Nephron (organoid): ENCODE results near the gene RFTN1.

Experiments
- H3K27ac Mint-ChIP-seq, 3 experiments: 2 replicates each; pipeline ENCODE4 v1.8.0; 2020; ENCODE audit warnings: mixed read lengths in 3 of 3, mild to moderate bottlenecking in 2 of 3, moderate library complexity in 1 of 3
- H3K27me3 Mint-ChIP-seq: 2 replicates; pipeline ENCODE4 v1.8.0; 2021; ENCODE audit warnings: low read depth, mild to moderate bottlenecking, moderate library complexity, mixed read lengths
- H3K36me3 Mint-ChIP-seq: 2 replicates; pipeline ENCODE4 v1.8.0; 2020; ENCODE audit warnings: low read depth, mixed read lengths
- H3K4me1 Mint-ChIP-seq: 2 replicates; pipeline ENCODE4 v1.8.0; 2020; ENCODE audit warnings: mixed read lengths
- H3K4me3 Mint-ChIP-seq, 3 experiments: 2 replicates each; pipeline ENCODE4 v1.8.0; 2020; ENCODE audit warnings: mild to moderate bottlenecking in 3 of 3, mixed read lengths in 3 of 3, moderate library complexity in 2 of 3
- H3K9me3 Mint-ChIP-seq: 2 replicates; pipeline ENCODE4 v1.8.0; 2020; ENCODE audit warnings: mixed read lengths
- CTCF ChIP-seq, 3 experiments: fragments of 200-600 bp; sonication (generic); IDR thresholded peaks; one replicate each; pipeline ENCODE4 v1.5.0; 2021; ENCODE audit warnings: antibody characterized with exemption in 3 of 3; ENCODE audit not compliant: unreplicated experiment in 3 of 3

The RFTN1 gene

DNA sequence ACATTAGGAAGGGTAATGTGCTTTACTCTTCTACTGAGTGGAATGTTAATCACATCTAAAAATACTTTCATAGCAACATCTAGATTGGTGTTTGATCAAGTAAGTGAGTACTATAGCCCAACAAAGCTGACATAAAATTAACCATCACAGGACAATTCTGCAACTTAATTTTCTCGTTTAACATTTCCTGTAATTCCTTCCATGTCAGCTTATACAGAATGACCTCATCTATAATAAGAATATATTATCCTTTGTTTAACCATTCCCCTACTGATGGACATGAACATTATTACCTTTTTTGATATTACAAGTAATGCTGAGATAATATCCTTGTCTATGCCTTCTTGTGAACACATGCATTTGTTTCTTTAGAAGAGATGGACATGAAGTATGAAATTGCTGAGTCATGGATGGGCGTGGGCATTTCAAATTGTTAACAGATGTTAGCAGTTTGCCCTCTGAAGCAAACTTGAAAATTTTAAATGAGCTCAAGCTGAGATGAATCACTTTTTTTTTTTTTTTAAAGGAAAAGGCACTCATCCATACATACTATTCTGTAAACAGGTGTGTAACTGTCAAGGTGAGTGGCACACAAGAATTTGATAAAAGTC lies 163.4 kb downstream of the RFTN1 start:
- no peak overlapping the region for H3K4me3 Mint-ChIP-seq
- H3K27me3 Mint-ChIP-seq, result no peaks in the 10 kb centered on the region
- peaks cover 46% of the 10 kb centered on the region for H3K36me3 Mint-ChIP-seq
- H3K4me1 Mint-ChIP-seq, result peaks cover 13% of the 10 kb centered on the region
- TF ChIP-seq CTCF (IDR thresholded peaks at IDR 0.05; ENCODE audit: unreplicated experiment in 3 of 3), result no peak
- H3K27ac Mint-ChIP-seq, result peak overlapping the region in 2 of 3 experiments; percentile 36 to 60
- H3K9me3 Mint-ChIP-seq, result no peaks in the 10 kb centered on the region

DNA sequence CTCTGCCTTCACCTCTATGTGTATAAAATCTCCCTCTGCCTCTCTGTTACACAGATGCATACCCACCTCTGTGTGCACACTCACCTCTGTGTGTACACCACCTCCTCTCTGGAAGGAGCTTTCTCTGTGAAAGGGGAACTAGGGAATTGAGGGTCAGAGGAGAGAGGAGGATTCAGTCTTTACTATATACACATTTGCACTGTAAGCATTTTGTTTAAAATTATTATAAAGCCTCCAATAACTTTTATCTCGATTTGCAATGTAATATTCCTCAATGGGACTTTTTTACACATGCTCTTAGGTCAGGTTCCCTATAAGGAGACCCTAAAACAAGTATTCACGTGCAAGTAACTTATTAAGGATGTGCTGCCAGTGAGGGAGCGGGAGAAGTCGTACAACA lies 166.0 kb downstream of the RFTN1 start:
- H3K27me3 Mint-ChIP-seq, result no peaks in the 10 kb centered on the region
- peaks cover 60% of the 10 kb centered on the region for H3K36me3 Mint-ChIP-seq
- peaks cover 17% of the 10 kb centered on the region for H3K4me1 Mint-ChIP-seq
- no peak for TF ChIP-seq CTCF (IDR thresholded peaks at IDR 0.05; ENCODE audit: unreplicated experiment in 3 of 3)
- H3K9me3 Mint-ChIP-seq, result peaks cover 3% of the 10 kb centered on the region
- no peak overlapping the region for H3K4me3 Mint-ChIP-seq
- H3K27ac Mint-ChIP-seq, result no peak overlapping the region

DNA sequence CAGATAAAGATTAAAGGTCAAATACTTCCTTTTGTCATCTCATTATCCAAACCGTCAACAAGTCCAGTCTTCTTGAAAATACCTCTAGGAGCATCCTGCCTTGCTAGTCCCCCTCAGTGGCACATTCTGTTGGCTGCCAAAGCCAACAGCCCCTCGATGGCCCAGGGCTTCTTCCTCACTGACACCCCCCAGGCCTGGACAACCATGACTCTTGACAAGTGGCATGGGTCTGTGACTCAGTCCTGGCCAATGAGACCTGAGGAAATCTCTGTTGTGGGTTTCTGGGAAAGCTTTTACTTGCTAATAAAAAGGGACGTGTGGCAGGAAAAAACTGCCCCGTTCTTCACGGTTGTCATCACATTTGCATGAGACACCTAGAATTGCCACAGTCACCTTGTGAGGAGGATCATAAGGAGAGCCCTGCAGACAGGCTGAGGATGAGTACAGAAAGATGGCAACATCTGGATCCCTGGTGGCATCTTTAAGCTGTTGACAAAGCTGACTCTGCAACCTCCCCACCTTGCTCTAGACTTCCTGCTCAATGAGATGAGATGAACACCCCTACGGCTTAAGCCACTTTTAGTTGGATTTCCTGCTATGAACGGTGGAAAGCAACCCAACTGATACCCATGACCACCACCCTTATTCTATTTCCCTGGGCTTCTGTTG lies 167.0 kb downstream of the RFTN1 start:
- H3K4me3 Mint-ChIP-seq, result no peak overlapping the region

GRCh38 chr3:16343101-16343500 lies 170.4 kb downstream of the RFTN1 start:
- H3K27me3 Mint-ChIP-seq, result no peaks in the 10 kb centered on the region

More for the DNA sequence above, 167.0 kb downstream of the RFTN1 start:
- H3K27me3 Mint-ChIP-seq, result no peaks in the 10 kb centered on the region
- peaks cover 60% of the 10 kb centered on the region for H3K36me3 Mint-ChIP-seq
- H3K27ac Mint-ChIP-seq, result no peak overlapping the region
- H3K9me3 Mint-ChIP-seq, result peaks cover 3% of the 10 kb centered on the region
- H3K4me1 Mint-ChIP-seq, result peaks cover 17% of the 10 kb centered on the region
- no peak for TF ChIP-seq CTCF (IDR thresholded peaks at IDR 0.05; ENCODE audit: unreplicated experiment in 3 of 3)

GRCh38 chr3:16338999-16339398 lies 174.5 kb downstream of the RFTN1 start:
- Mint-ChIP-seq H3K36me3 (peaks cover 34% of the 10 kb centered on the region), H3K4me3 (no peak overlapping the region), H3K9me3 (peaks cover 9% of the 10 kb centered on the region), H3K27ac (peak overlapping the region in 1 of 3 experiments; percentile 63), H3K4me1 (peaks cover 7% of the 10 kb centered on the region), H3K27me3 (no peaks in the 10 kb centered on the region)
- no peak for TF ChIP-seq CTCF (IDR thresholded peaks at IDR 0.05; ENCODE audit: unreplicated experiment in 3 of 3)

More at GRCh38 chr3:16343101-16343500, 170.4 kb downstream of the RFTN1 start:
- no peak for TF ChIP-seq CTCF (IDR thresholded peaks at IDR 0.05; ENCODE audit: unreplicated experiment in 3 of 3)
- peaks cover 3% of the 10 kb centered on the region for H3K9me3 Mint-ChIP-seq
- no peak overlapping the region for H3K4me3 Mint-ChIP-seq
- H3K4me1 Mint-ChIP-seq, result peaks cover 8% of the 10 kb centered on the region
- H3K27ac Mint-ChIP-seq, result no peak overlapping the region
- peaks cover 40% of the 10 kb centered on the region for H3K36me3 Mint-ChIP-seq
